ENCODE data around the gene HAVCR1.
"Not testable (repeated sequence)": the region's sequence is repeated elsewhere in the genome, so short reads cannot be mapped to it uniquely, and the experiment has no call there.

The HAVCR1 gene

DNA sequence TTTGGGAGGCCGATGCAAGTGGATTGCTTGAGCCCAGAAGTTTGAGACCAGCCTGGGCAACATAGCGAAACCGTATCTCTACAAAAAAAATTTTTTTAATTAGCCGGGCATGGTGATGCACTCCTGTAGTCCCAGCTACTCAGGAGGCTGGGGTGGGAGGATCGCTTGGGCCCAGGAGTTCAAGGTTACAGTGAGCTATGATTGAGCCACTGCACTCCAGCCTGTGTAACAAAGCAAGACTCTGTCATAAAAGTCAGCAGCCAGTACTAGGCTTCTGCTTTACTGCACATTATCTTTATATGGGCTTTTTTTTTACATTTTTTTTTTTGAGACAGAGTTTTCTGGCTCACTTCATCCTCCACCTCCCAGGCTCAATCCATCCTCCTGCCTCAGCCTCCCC lies 9.4 kb upstream of the HAVCR1 start:
- DNase-seq (ENCODE audit: low spot score) = no peak
- TF ChIP-seq, protein P1, sequence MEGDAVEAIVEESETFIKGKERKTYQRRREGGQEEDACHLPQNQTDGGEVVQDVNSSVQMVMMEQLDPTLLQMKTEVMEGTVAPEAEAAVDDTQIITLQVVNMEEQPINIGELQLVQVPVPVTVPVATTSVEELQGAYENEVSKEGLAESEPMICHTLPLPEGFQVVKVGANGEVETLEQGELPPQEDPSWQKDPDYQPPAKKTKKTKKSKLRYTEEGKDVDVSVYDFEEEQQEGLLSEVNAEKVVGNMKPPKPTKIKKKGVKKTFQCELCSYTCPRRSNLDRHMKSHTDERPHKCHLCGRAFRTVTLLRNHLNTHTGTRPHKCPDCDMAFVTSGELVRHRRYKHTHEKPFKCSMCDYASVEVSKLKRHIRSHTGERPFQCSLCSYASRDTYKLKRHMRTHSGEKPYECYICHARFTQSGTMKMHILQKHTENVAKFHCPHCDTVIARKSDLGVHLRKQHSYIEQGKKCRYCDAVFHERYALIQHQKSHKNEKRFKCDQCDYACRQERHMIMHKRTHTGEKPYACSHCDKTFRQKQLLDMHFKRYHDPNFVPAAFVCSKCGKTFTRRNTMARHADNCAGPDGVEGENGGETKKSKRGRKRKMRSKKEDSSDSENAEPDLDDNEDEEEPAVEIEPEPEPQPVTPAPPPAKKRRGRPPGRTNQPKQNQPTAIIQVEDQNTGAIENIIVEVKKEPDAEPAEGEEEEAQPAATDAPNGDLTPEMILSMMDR (IDR thresholded peaks at IDR 0.05; ENCODE audit: borderline replicate concordance, control extremely low read depth, extremely low read depth, insufficient read depth, missing control alignments) = no peak
- in situ Hi-C loops (cut with MboI; ENCODE audit: low sequenced_read_pairs, unreplicated experiment) = loop anchor here (10.0 kb wide), 1 partner anchor 56 kb away; no protein-coding TSS in a partner anchor

DNA sequence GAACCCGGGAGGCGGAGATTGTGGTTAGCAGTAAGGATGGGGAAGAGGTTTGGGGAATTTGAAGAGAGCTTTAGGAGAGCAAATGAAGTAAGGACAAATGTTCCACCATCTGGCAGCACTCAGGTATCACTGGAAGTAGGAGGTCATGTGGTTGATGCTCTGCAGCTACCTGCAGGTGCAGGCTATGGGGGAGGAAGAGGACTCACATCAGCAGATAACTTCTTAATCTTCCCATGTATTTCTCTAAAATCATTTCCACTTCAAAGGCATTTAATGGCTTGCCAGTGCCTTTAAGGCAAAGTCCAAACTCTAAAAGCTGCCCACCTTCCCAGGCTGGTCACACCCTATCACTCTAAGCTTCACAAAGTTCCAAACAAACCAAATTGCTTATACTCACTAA lies 8.1 kb upstream of the HAVCR1 start:
- TF ChIP-seq, protein P1 (IDR thresholded peaks at IDR 0.05; ENCODE audit: borderline replicate concordance, control extremely low read depth, extremely low read depth, insufficient read depth, missing control alignments) = no peak
- no peak for DNase-seq (ENCODE audit: low spot score)
- in situ Hi-C loops (cut with MboI; ENCODE audit: low sequenced_read_pairs, unreplicated experiment) = loop anchor here (10.0 kb wide), 1 partner anchor 58 kb away; no protein-coding TSS in a partner anchor

DNA sequence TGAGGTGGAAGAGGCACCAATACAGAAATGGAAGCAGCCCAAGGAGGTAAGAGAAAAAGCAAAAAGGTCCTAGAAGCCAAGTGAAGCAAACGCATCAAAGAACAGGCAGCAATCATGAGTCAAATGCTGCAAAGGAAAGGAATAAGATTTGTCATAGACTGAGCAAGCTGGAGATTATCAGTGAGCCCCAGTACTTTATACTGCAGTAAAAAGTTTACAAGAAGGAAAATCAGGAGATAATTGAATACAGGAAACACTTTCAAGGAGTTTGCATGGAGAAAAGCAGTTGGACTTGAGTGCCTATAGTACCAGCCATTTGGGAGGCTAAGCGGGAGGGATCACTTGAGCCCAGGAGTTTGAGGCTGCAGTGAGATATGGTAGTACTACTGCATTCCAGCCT lies 7.2 kb upstream of the HAVCR1 start:
- DNase-seq (ENCODE audit: low spot score) = no peak
- TF ChIP-seq, protein P1 (IDR thresholded peaks at IDR 0.05; ENCODE audit: borderline replicate concordance, control extremely low read depth, extremely low read depth, insufficient read depth, missing control alignments) = no peak
- in situ Hi-C loops (cut with MboI; ENCODE audit: low sequenced_read_pairs, unreplicated experiment) = loop anchor here (10.0 kb wide), 1 partner anchor 59 kb away; no protein-coding TSS in a partner anchor

DNA sequence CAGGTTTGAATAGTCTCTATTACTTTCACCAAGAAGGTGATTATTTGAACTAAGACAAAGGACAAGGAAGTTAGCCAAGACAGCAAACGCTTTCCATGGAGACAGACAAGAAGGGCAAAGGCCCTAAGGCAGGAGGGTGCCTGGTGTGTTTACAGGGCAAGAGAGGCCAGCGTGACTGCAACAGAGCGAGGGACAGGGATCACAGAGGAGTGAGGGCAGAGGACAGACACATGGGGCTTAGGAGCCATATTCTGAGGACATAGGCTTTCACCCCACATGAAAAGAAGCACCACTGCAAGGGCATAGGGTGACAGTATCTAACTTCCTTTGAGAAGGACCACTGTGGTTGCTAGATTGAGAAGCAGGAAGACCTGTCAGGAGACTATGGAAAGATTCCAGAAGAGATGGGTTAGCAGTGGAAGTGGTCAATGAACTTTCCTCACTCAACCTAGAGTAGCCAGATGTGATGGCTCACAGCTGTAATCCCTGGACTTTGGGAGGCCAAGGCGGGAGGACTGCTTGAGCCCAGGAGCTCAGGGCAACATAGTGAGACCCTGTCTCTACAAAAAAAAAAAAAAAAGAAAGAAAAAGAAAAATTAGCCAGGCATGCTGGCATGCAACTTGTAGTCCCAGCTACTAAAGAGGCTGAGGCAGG lies 5.0 kb upstream of the HAVCR1 start:
- TF ChIP-seq, protein P1 (IDR thresholded peaks at IDR 0.05; ENCODE audit: borderline replicate concordance, control extremely low read depth, extremely low read depth, insufficient read depth, missing control alignments) = no peak
- no peak for DNase-seq (ENCODE audit: low spot score)
- in situ Hi-C loops (cut with MboI; ENCODE audit: low sequenced_read_pairs, unreplicated experiment) = loop anchor here (10.0 kb wide), 1 partner anchor 61 kb away; no protein-coding TSS in a partner anchor

DNA sequence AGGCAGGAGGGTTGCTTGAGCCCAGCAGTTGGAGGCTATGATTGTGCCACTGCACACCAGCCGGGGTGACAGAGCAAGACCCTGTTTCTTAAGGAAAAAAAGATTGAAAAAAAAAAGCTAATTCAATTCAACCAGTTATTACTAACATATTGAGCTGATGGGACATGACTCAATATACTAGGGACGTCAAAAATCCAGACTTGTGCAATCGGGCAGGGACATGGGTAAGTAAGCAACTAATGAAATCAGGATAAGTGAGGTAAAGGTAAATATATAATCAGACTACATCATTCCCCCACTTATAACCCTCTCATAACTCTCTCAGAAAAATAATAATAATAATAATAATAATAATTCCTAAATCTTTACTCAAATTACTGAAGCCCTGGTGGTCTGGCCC lies 975 bp upstream of the HAVCR1 start:
- TF ChIP-seq, protein P1 (IDR thresholded peaks at IDR 0.05; ENCODE audit: borderline replicate concordance, control extremely low read depth, extremely low read depth, insufficient read depth, missing control alignments) = no peak
- in situ Hi-C loops (cut with MboI; ENCODE audit: low sequenced_read_pairs, unreplicated experiment) = loop anchor here (10.0 kb wide), 1 partner anchor 65 kb away; no protein-coding TSS in a partner anchor
- DNase-seq (ENCODE audit: low spot score) = no peak

DNA sequence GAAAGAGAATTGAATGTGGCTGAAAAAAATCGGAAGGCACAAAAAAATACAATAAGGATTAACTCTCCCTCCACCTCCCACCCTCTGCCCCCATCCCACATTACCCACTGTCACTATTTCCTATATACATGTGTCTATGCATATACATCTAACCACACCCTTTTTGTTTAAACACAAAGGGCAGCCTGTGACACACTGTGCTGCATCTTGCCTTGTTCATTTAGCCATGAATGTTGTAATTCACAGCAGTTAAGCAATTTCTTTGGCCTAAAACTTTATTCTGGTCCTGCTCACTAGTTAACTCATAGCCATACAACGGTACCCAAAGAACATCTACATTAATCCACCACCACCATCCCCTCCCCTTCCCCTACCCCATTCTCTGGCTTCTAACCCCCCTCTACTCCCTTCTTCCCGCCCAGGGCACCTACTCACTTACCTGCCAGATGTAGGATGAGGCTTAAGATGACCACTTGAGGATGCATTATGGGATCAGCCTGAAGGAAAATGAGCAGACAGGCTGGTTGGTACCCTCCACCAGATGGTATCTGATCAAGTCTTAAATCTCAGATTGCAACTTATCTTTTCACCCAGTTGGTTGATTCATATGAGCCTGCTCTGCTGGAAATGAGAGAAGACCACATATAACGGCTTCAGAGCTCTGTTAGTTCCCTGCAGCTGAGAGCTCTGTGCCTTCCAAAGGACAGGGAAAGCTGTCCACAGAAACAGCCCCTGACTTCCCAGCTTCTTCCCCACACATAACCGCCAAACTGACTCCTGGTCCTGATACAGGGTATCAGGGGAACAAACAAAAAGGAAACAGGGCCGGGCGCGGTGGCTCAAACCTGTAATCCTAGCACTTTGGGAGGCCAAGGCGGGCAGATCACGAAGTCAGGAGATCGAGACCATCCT lies 1.2 kb downstream of the HAVCR1 start:
- TF ChIP-seq, protein P1 (IDR thresholded peaks at IDR 0.05; ENCODE audit: borderline replicate concordance, control extremely low read depth, extremely low read depth, insufficient read depth, missing control alignments) = no peak
- in situ Hi-C loops (cut with MboI; ENCODE audit: low sequenced_read_pairs, unreplicated experiment) = no loop called here
- no peak for DNase-seq (ENCODE audit: low spot score)

DNA sequence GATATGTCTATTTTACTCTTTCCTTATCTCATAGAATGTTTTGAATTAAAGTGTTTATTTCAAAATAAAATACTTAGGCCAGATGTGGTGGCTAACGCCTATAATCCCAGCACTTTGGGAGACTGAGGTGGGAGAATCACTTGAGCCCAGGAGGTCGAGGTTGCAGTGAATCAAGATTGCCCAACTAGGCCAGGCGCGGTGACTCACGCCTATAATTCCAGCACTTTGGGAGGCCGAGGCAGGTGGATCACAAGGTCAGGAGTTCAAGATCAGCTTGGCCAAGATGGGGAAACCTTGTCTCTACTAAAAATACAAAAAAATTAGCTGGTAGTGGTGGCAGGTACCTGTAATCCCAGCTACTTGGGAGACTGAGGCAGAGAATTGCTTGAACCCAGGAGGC lies 2.1 kb downstream of the HAVCR1 start:
- DNase-seq (ENCODE audit: low spot score); in situ Hi-C loops (cut with MboI; ENCODE audit: low sequenced_read_pairs, unreplicated experiment): not testable (repeated sequence)

Measured in GM13976 (cell line).